ENCODE data around the gene CDH12. TPM values are rescaled to one million over a fixed set of nuclear protein-coding genes. Genes with fewer than 3 reads are reported as not detected.
"Not testable (repeated sequence)": the region's sequence is repeated elsewhere in the genome, so short reads cannot be mapped to it uniquely, and the experiment has no call there.

Gene CDH12
- polyA plus RNA-seq, 4 donors: 2.6 TPM; not detected in 3

DNA sequence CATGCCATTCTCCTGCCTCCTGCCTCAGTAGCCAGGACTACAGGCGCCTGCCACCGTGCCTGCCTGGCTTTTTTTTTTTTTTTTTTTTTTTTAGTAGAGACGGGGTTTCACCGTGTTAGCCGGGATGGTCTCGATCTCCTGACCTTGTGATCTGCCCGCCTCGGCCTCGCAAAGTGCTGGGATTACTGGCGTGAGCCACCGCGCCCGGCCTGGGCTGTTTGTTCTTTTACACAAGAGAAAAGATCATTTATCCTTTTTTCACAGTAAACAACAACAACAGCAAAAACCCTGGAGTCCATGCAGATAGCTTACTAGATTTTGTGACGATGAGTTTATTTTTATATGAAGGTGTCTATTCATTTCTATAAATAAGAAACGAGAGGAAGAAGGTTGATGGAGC lies 538.1 kb downstream of the CDH12 start:
- FAIRE-seq: not testable (repeated sequence)
- WGBS, 3 donors: 88 to 92% (median 89%) methylated on average over 10 to 14 of the region's 15 CpGs

DNA sequence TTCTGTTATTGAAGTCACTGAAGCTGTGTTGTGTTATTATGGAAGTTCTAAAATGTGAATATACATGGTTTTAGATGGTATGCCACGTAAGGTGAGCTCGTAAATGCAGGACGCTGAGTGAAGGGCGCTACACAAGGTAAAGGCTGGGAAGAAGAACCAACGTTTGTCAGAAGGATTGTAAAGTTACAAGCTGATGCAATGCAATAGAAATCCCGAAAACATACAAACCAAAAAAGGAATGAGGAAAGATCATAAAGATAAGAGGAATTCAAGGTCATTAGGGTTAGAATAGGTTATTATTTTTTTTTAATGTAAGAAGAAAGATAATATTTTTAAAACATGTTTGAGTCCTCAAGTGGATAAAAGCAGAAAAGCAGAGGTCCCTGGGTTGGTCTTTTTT lies 538.6 kb downstream of the CDH12 start:
- Histone ChIP-seq H3K36me3 (ENCODE audit: control insufficient read depth in 3 of 3, insufficient read depth in 2 of 3, low read depth in 1 of 3, low read length in 3 of 3) (no peaks in the 10 kb centered on the region), H3K9me3 (ENCODE audit: control insufficient read depth in 2 of 2, insufficient read depth in 1 of 2, low read depth in 1 of 2, low read length in 1 of 2) (no peaks in the 10 kb centered on the region), H3K4me3 (ENCODE audit: low read depth in 1 of 3, low read length in 3 of 3) (no peak overlapping the region), H3K27me3 (ENCODE audit: control insufficient read depth in 3 of 3, insufficient read depth in 3 of 3, low read length in 3 of 3) (no peaks in the 10 kb centered on the region), H3K27ac (ENCODE audit: low read depth in 1 of 3, low read length in 2 of 3) (no peak overlapping the region), H3K4me1 (ENCODE audit: control insufficient read depth in 3 of 3, insufficient read depth in 2 of 3, low read depth in 1 of 3, low read length in 2 of 3) (no peaks in the 10 kb centered on the region)
- no peak for DNase-seq
- WGBS, 3 donors: 79 to 88% (median 82%) methylated on average over 6 of the region's 6 CpGs
- FAIRE-seq: no peak

More for the DNA sequence above, 538.1 kb downstream of the CDH12 start:
- H3K27ac ChIP-seq (ENCODE audit: low read depth in 1 of 3, low read length in 2 of 3); DNase-seq; H3K27me3 ChIP-seq (ENCODE audit: control insufficient read depth in 3 of 3, insufficient read depth in 3 of 3, low read length in 3 of 3); H3K36me3 ChIP-seq (ENCODE audit: control insufficient read depth in 3 of 3, insufficient read depth in 2 of 3, low read depth in 1 of 3, low read length in 3 of 3); H3K4me3 ChIP-seq (ENCODE audit: low read depth in 1 of 3, low read length in 3 of 3); H3K4me1 ChIP-seq (ENCODE audit: control insufficient read depth in 3 of 3, insufficient read depth in 2 of 3, low read depth in 1 of 3, low read length in 2 of 3); H3K9me3 ChIP-seq (ENCODE audit: control insufficient read depth in 2 of 2, insufficient read depth in 1 of 2, low read depth in 1 of 2, low read length in 1 of 2): not testable (repeated sequence)

DNA sequence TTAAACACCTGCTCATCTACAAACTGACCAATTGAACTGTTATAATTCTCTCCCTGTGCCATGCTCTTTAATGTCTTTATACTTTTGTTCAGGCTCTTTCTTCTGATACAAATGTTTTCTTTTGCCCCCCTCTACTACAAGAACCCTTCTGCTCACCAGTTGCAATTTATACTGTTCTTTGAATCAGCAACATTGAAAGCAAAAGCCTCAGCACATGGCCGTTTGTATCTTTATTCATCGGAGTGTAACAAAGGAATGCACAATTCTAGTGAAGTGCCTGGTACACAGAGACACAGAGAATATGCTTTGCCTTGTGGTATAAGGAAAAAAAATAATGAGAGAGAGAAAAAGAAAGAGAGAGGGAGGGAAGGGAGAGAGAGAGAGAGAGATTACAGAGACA lies 547.1 kb downstream of the CDH12 start:
- 72 to 82% (median 74%) methylated on average over 2 of the region's 2 CpGs for WGBS, 3 donors
- H3K4me1 ChIP-seq (ENCODE audit: control insufficient read depth in 3 of 3, insufficient read depth in 2 of 3, low read depth in 1 of 3, low read length in 2 of 3): no peaks in the 10 kb centered on the region
- FAIRE-seq (no peak), DNase-seq (no peak)
- H3K27me3 ChIP-seq (ENCODE audit: control insufficient read depth in 3 of 3, insufficient read depth in 3 of 3, low read length in 3 of 3): no peaks in the 10 kb centered on the region
- no peaks in the 10 kb centered on the region for H3K9me3 ChIP-seq (ENCODE audit: control insufficient read depth in 2 of 2, insufficient read depth in 1 of 2, low read depth in 1 of 2, low read length in 1 of 2)
- H3K4me3 ChIP-seq (ENCODE audit: low read depth in 1 of 3, low read length in 3 of 3): no peak overlapping the region
- H3K27ac ChIP-seq (ENCODE audit: low read depth in 1 of 3, low read length in 2 of 3): no peak overlapping the region
- no peaks in the 10 kb centered on the region for H3K36me3 ChIP-seq (ENCODE audit: control insufficient read depth in 3 of 3, insufficient read depth in 2 of 3, low read depth in 1 of 3, low read length in 3 of 3)

DNA sequence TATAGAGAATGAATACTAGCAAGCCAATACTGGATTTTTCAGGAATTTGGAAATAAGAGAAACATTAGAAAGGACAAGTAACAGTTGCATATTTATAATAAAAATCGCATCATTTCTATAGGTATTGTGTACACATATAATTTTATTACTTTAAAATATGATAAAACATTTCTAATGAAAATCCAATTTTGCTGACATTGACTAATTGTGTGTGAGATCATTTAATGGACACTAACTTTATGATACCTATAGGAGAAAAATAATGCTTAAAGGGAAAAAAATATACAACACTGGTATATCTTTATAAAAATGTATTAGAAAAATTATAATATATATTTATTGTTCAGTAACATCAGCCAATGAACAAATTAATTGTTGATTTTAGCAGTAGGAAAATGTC lies 557.3 kb downstream of the CDH12 start:
- Histone ChIP-seq H3K4me1 (ENCODE audit: control insufficient read depth in 3 of 3, insufficient read depth in 2 of 3, low read depth in 1 of 3, low read length in 2 of 3) (no peaks in the 10 kb centered on the region), H3K36me3 (ENCODE audit: control insufficient read depth in 3 of 3, insufficient read depth in 2 of 3, low read depth in 1 of 3, low read length in 3 of 3) (no peaks in the 10 kb centered on the region), H3K9me3 (ENCODE audit: control insufficient read depth in 2 of 2, insufficient read depth in 1 of 2, low read depth in 1 of 2, low read length in 1 of 2) (peaks cover 0 to 6% of the 10 kb centered on the region in 2 donors), H3K27me3 (ENCODE audit: control insufficient read depth in 3 of 3, insufficient read depth in 3 of 3, low read length in 3 of 3) (no peaks in the 10 kb centered on the region), H3K4me3 (ENCODE audit: low read depth in 1 of 3, low read length in 3 of 3) (no peak overlapping the region), H3K27ac (ENCODE audit: low read depth in 1 of 3, low read length in 2 of 3) (no peak overlapping the region)
- no peak for DNase-seq
- WGBS, 3 donors: 70 to 80% (median 74%) methylated on average over 1 of the region's 1 CpG
- no peak for FAIRE-seq

DNA sequence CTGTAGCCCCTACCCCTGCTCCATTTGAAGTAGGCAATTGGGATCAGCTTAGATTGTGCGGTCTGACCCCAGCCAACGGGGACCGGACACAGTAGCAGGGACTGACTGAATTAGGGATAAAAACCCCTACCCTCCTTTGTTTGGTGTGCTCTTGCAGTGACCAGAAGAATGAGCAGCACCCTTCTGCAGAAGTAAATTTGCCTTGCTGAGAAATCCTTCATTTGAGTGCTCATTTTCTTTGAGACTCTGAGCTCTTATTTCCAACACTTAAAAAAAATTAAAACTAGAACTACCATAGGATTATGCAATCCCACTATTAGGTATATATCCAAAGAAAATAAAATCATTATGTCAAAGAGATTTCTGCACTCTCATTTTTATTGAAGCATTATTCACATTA lies 560.0 kb downstream of the CDH12 start:
- 90 to 98% (median 93%) methylated on average over 3 of the region's 3 CpGs for WGBS, 3 donors
- H3K27me3 ChIP-seq (ENCODE audit: control insufficient read depth in 3 of 3, insufficient read depth in 3 of 3, low read length in 3 of 3): no peaks in the 10 kb centered on the region
- no peak overlapping the region for H3K27ac ChIP-seq (ENCODE audit: low read depth in 1 of 3, low read length in 2 of 3)
- no peaks in the 10 kb centered on the region for H3K4me1 ChIP-seq (ENCODE audit: control insufficient read depth in 3 of 3, insufficient read depth in 2 of 3, low read depth in 1 of 3, low read length in 2 of 3)
- no peaks in the 10 kb centered on the region for H3K36me3 ChIP-seq (ENCODE audit: control insufficient read depth in 3 of 3, insufficient read depth in 2 of 3, low read depth in 1 of 3, low read length in 3 of 3)
- peaks cover 0 to 8% of the 10 kb centered on the region in 2 donors for H3K9me3 ChIP-seq (ENCODE audit: control insufficient read depth in 2 of 2, insufficient read depth in 1 of 2, low read depth in 1 of 2, low read length in 1 of 2)
- FAIRE-seq (no peak), DNase-seq (no peak)
- no peak overlapping the region for H3K4me3 ChIP-seq (ENCODE audit: low read depth in 1 of 3, low read length in 3 of 3)

DNA sequence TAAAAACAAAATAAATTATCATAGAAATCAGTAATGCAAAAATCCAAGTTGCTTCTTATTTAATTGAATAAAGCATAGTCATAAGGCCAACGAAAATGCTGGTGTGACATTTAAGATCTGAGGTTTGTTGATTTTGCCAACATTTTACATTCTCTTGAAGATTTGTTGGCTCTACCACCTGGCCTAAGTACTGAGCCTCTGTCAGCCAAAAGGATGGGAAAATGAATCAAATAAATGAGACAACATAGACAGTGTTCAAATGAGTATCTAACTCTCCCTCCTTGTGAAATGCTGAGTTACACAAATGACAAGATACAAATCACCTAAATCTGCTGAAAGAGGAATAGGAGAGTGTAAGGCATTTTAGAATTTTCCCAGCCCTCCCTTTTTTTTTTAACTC lies 575.0 kb downstream of the CDH12 start:
- DNase-seq (no peak), FAIRE-seq (no peak)
- no peak overlapping the region for H3K27ac ChIP-seq (ENCODE audit: low read depth in 1 of 3, low read length in 2 of 3)
- H3K27me3 ChIP-seq (ENCODE audit: control insufficient read depth in 3 of 3, insufficient read depth in 3 of 3, low read length in 3 of 3): no peaks in the 10 kb centered on the region
- H3K36me3 ChIP-seq (ENCODE audit: control insufficient read depth in 3 of 3, insufficient read depth in 2 of 3, low read depth in 1 of 3, low read length in 3 of 3): no peaks in the 10 kb centered on the region
- no peak overlapping the region for H3K4me3 ChIP-seq (ENCODE audit: low read depth in 1 of 3, low read length in 3 of 3)
- no peaks in the 10 kb centered on the region for H3K4me1 ChIP-seq (ENCODE audit: control insufficient read depth in 3 of 3, insufficient read depth in 2 of 3, low read depth in 1 of 3, low read length in 2 of 3)
- 54 to 74% (median 74%) methylated on average over 1 of the region's 1 CpG for WGBS, 3 donors
- no peaks in the 10 kb centered on the region for H3K9me3 ChIP-seq (ENCODE audit: control insufficient read depth in 2 of 2, insufficient read depth in 1 of 2, low read depth in 1 of 2, low read length in 1 of 2)

DNA sequence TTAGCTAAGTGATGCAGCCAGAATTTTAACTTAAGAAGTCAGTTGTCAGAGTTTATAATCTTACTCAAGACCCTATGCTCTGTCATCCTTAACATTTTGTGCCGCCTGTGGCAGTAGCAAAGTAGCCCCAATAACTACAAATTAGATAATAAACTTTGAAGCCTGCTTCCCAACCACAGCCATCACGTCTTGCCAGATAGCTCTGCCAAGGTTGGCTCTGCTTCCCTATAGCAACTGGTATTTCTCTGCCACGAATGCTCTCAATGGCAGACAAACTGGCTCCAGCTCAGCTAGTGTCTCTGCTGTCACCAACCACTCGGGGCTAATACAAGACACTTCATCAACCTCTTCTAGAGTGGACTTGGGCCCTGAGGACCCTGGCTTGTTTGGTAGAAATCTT lies 576.1 kb downstream of the CDH12 start:
- 64 to 73% (median 68%) methylated on average over 4 of the region's 4 CpGs for WGBS, 3 donors
- H3K4me3 ChIP-seq (ENCODE audit: low read depth in 1 of 3, low read length in 3 of 3): no peak overlapping the region
- H3K27me3 ChIP-seq (ENCODE audit: control insufficient read depth in 3 of 3, insufficient read depth in 3 of 3, low read length in 3 of 3): no peaks in the 10 kb centered on the region
- H3K27ac ChIP-seq (ENCODE audit: low read depth in 1 of 3, low read length in 2 of 3): no peak overlapping the region
- H3K4me1 ChIP-seq (ENCODE audit: control insufficient read depth in 3 of 3, insufficient read depth in 2 of 3, low read depth in 1 of 3, low read length in 2 of 3): no peaks in the 10 kb centered on the region
- H3K9me3 ChIP-seq (ENCODE audit: control insufficient read depth in 2 of 2, insufficient read depth in 1 of 2, low read depth in 1 of 2, low read length in 1 of 2): no peaks in the 10 kb centered on the region
- DNase-seq (no peak), FAIRE-seq (no peak)
- H3K36me3 ChIP-seq (ENCODE audit: control insufficient read depth in 3 of 3, insufficient read depth in 2 of 3, low read depth in 1 of 3, low read length in 3 of 3): no peaks in the 10 kb centered on the region

DNA sequence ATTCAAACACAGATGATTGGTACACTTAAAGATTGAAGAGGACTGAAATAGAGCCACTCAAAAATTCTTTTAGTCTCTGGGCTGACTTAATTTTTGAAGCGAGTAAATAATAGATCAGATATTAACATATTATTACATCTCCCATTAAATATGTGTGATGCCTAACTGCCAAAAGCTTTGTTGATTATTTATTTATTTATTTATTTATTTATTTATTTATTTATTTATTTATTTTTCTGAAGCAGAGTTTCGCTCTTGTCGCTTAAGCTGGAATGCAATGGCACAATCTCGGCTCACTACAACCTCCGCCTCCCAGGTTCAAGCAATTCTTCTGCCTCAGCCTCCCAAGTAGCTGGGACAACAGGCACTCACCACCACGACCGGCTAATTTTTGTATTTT lies 587.3 kb downstream of the CDH12 start:
- not testable (repeated sequence) for H3K4me1 ChIP-seq (ENCODE audit: control insufficient read depth in 3 of 3, insufficient read depth in 2 of 3, low read depth in 1 of 3, low read length in 2 of 3); H3K27me3 ChIP-seq (ENCODE audit: control insufficient read depth in 3 of 3, insufficient read depth in 3 of 3, low read length in 3 of 3); FAIRE-seq; H3K4me3 ChIP-seq (ENCODE audit: low read depth in 1 of 3, low read length in 3 of 3); H3K27ac ChIP-seq (ENCODE audit: low read depth in 1 of 3, low read length in 2 of 3); DNase-seq; H3K9me3 ChIP-seq (ENCODE audit: control insufficient read depth in 2 of 2, insufficient read depth in 1 of 2, low read depth in 1 of 2, low read length in 1 of 2); H3K36me3 ChIP-seq (ENCODE audit: control insufficient read depth in 3 of 3, insufficient read depth in 2 of 3, low read depth in 1 of 3, low read length in 3 of 3)
- WGBS, 3 donors: 81 to 92% (median 85%) methylated on average over 7 of the region's 7 CpGs

DNA sequence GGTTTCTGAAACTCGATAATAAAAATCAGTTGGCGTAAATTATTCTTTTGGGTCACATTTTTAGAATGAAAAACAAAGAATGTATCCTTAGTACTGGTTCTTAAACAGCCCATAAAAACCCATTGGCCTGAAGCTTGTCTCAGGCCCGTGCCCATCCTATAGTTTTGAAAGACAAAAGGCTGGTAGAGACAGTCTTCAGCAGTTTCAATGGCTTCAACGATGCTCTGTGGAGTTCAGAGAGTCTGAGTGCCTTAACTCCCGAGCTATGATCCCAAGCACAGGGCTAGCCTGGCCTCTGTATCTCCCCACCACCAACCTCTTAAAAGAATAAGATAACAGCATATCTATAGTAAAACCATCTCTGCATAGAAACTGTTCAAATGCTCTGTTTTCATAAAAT lies 595.0 kb downstream of the CDH12 start:
- no peaks in the 10 kb centered on the region for H3K36me3 ChIP-seq (ENCODE audit: control insufficient read depth in 3 of 3, insufficient read depth in 2 of 3, low read depth in 1 of 3, low read length in 3 of 3)
- no peak for FAIRE-seq
- H3K27ac ChIP-seq (ENCODE audit: low read depth in 1 of 3, low read length in 2 of 3): no peak overlapping the region
- no peak for DNase-seq
- no peaks in the 10 kb centered on the region for H3K9me3 ChIP-seq (ENCODE audit: control insufficient read depth in 2 of 2, insufficient read depth in 1 of 2, low read depth in 1 of 2, low read length in 1 of 2)
- no peaks in the 10 kb centered on the region for H3K4me1 ChIP-seq (ENCODE audit: control insufficient read depth in 3 of 3, insufficient read depth in 2 of 3, low read depth in 1 of 3, low read length in 2 of 3)
- H3K27me3 ChIP-seq (ENCODE audit: control insufficient read depth in 3 of 3, insufficient read depth in 3 of 3, low read length in 3 of 3): no peaks in the 10 kb centered on the region
- no peak overlapping the region for H3K4me3 ChIP-seq (ENCODE audit: low read depth in 1 of 3, low read length in 3 of 3)
- WGBS, 3 donors: 56 to 69% (median 64%) methylated on average over 5 of the region's 5 CpGs

Measured in small intestine (tissue), 7 donors.